ENCODE measurements around the gene SCML1. TPM values are rescaled to one million over a fixed set of nuclear protein-coding genes. Genes with fewer than 3 reads are reported as not detected.
"Not testable (repeated sequence)": the region's sequence is repeated elsewhere in the genome, so short reads cannot be mapped to it uniquely, and the experiment has no call there.

Gene SCML1
- total RNA-seq, 6 donors from 2014 or later = 6.8 to 20.9 (median 12.8) TPM

DNA sequence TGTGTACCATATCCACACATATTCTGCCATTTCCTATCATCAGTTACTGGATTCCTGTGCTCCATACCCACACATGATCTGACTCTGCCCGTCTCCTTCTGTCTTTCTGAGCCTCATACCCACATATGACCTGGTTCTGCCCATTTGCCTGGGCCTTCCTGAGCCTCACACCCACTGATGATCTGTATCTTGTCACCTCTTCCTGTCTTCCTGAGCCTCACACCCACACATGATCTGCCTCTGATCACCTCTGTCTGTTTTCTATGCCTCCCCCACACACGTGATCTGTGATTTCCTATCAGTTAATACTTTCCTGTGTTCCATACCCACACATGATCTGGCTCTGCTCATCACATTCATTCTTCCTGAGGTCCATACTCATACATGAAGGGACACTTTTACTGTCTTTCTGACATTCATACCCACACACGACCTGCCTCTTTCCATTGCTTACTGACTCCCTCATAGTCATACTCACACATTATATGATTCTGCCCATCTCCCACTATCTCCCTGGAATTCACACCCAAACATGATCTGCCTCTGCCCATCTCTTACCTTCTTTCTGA lies 32.5 kb downstream of the SCML1 start:
- no peaks in the 10 kb centered on the region for H3K27me3 ChIP-seq
- H3K4me1 ChIP-seq = no peaks in the 10 kb centered on the region
- no peak overlapping the region for H3K27ac ChIP-seq
- H3K9me3 ChIP-seq = no peaks in the 10 kb centered on the region
- DNase-seq = no peak
- no peaks in the 10 kb centered on the region for H3K36me3 ChIP-seq
- no peak for TF ChIP-seq EP300 (IDR thresholded peaks at IDR 0.05)
- no peak for TF ChIP-seq POLR2A (IDR thresholded peaks at IDR 0.05)
- TF ChIP-seq POLR2AphosphoS5 (IDR thresholded peaks at IDR 0.05) = no peak
- TF ChIP-seq, protein P1, sequence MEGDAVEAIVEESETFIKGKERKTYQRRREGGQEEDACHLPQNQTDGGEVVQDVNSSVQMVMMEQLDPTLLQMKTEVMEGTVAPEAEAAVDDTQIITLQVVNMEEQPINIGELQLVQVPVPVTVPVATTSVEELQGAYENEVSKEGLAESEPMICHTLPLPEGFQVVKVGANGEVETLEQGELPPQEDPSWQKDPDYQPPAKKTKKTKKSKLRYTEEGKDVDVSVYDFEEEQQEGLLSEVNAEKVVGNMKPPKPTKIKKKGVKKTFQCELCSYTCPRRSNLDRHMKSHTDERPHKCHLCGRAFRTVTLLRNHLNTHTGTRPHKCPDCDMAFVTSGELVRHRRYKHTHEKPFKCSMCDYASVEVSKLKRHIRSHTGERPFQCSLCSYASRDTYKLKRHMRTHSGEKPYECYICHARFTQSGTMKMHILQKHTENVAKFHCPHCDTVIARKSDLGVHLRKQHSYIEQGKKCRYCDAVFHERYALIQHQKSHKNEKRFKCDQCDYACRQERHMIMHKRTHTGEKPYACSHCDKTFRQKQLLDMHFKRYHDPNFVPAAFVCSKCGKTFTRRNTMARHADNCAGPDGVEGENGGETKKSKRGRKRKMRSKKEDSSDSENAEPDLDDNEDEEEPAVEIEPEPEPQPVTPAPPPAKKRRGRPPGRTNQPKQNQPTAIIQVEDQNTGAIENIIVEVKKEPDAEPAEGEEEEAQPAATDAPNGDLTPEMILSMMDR (IDR thresholded peaks at IDR 0.05) = no peak
- no peak overlapping the region for H3K4me3 ChIP-seq
- ATAC-seq (ENCODE audit: low FRiP score in 2 of 2) = no peak
- 48 to 70% methylated on average over 3 of the region's 3 CpGs for WGBS, 2 donors

- H3K27ac ChIP-seq = no peak overlapping the region
- no peaks in the 10 kb centered on the region for H3K4me1 ChIP-seq
- no peak for ATAC-seq (ENCODE audit: low FRiP score in 2 of 2)
- WGBS, 2 donors = 70 to 77% methylated on average over 8 of the region's 8 CpGs
- H3K36me3 ChIP-seq = no peaks in the 10 kb centered on the region
- no peaks in the 10 kb centered on the region for H3K27me3 ChIP-seq
- no peak for DNase-seq
- H3K9me3 ChIP-seq = no peaks in the 10 kb centered on the region
- no peak for TF ChIP-seq EP300 (IDR thresholded peaks at IDR 0.05)
- H3K4me3 ChIP-seq = no peak overlapping the region
These were observed 36.1 kb downstream of the SCML1 start for GRCh38 chrX:17773221-17773876.

DNA sequence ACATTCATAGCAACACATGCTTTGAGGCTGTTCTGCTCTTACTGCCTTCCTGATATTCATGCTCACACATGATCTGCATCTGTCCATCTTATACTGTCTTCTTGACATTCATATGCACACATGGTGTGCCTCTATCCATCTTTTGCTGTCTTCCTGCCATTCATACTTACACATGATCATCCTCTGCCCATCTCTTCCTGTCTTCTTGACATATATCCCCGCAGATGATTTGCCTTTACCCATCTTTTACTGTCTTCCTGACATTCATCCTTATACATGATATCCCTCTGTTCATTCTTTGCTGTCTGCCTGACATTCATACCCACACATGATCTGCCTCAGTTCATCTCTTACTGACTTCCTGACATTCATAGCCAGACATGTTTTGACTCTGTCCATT lies 36.8 kb downstream of the SCML1 start:
- WGBS, 2 donors = 76 to 100% methylated on average over 1 of the region's 1 CpG
- H3K4me1 ChIP-seq = no peaks in the 10 kb centered on the region
- no peak overlapping the region for H3K27ac ChIP-seq
- H3K36me3 ChIP-seq = no peaks in the 10 kb centered on the region
- H3K9me3 ChIP-seq = no peaks in the 10 kb centered on the region
- no peak for ATAC-seq (ENCODE audit: low FRiP score in 2 of 2)
- DNase-seq = no peak
- TF ChIP-seq POLR2A (IDR thresholded peaks at IDR 0.05) = no peak
- no peak for TF ChIP-seq POLR2AphosphoS5 (IDR thresholded peaks at IDR 0.05)
- TF ChIP-seq, protein P1 (IDR thresholded peaks at IDR 0.05) = no peak
- TF ChIP-seq EP300 (IDR thresholded peaks at IDR 0.05) = no peak
- no peaks in the 10 kb centered on the region for H3K27me3 ChIP-seq
- H3K4me3 ChIP-seq = no peak overlapping the region

DNA sequence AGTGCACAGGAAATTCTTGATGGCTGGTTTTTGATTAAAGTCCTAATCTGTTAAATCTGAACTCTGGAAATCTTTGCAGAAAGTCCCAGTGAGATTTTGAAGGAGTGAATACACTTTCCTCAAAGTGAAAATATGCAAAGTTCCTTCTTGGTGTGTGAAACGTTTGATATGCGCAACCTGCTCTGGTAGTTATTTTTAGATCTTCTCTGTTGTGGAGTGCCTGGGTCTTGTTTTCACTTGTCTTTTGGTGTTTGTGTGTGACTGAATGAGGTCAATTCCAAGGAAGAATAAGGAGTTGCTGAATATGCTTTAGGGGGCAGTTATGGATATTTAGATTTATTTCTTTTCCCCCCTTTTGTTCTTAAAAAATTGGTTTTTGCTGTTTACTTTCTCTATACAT lies 41.7 kb downstream of the SCML1 start:
- Histone ChIP-seq H3K36me3 (no peaks in the 10 kb centered on the region), H3K9me3 (no peaks in the 10 kb centered on the region), H3K4me3 (no peak overlapping the region), H3K4me1 (no peaks in the 10 kb centered on the region), H3K27ac (no peak overlapping the region), H3K27me3 (no peaks in the 10 kb centered on the region)
- TF ChIP-seq POLR2AphosphoS5 (IDR thresholded peaks at IDR 0.05) = no peak
- TF ChIP-seq, protein P1 (IDR thresholded peaks at IDR 0.05) = no peak
- no peak for TF ChIP-seq POLR2A (IDR thresholded peaks at IDR 0.05)
- TF ChIP-seq EP300 (IDR thresholded peaks at IDR 0.05) = no peak
- WGBS, 2 donors = 5 to 74% methylated on average over 2 of the region's 2 CpGs
- DNase-seq (no peak), ATAC-seq (ENCODE audit: low FRiP score in 2 of 2) (no peak)

- H3K36me3 ChIP-seq = no peaks in the 10 kb centered on the region
- no peaks in the 10 kb centered on the region for H3K9me3 ChIP-seq
- TF ChIP-seq, protein P1 (IDR thresholded peaks at IDR 0.05) = no peak
- H3K4me1 ChIP-seq = no peaks in the 10 kb centered on the region
- H3K27ac ChIP-seq = no peak overlapping the region
- no peak overlapping the region for H3K4me3 ChIP-seq
- no peak for ATAC-seq (ENCODE audit: low FRiP score in 2 of 2)
- 86 to 94% methylated on average over 2 to 4 of the region's 4 CpGs for WGBS, 2 donors
- H3K27me3 ChIP-seq = no peaks in the 10 kb centered on the region
- DNase-seq = no peak
These were observed 42.1 kb downstream of the SCML1 start for GRCh38 chrX:17779434-17779833.

GRCh38 chrX:17786554-17787347 lies 49.5 kb downstream of the SCML1 start:
- peak in 1 of 2 donors; percentile 47 for DNase-seq
- not testable (repeated sequence) for H3K9me3 ChIP-seq; ATAC-seq (ENCODE audit: low FRiP score in 2 of 2); H3K4me1 ChIP-seq; H3K27me3 ChIP-seq; H3K27ac ChIP-seq; H3K36me3 ChIP-seq
- WGBS, 2 donors = 65% methylated on average over 7 to 25 of the region's 31 CpGs
- peak overlapping the region in 2 of 4 donors; percentile 15 to 20 for H3K4me3 ChIP-seq

All from upper lobe of left lung (tissue), 6 donors.